Prostate gland (tissue), 2 donors: ENCODE results near the gene MAP7D2. TPM values are rescaled to one million over a fixed set of nuclear protein-coding genes. Genes with fewer than 3 reads are reported as not detected.

ENCODE experiments used
- DNase-seq: peaks from one replicate; pipeline ENCODE4 v3.0.0-alpha.2; 2019; ENCODE audit warnings: low spot score
- H3K27ac ChIP-seq, 2 donors: fragments of 200-600 bp; sonication (generic); 2 replicates each; pipeline ENCODE4 v1.5.1; 2017 to 2019
- H3K27me3 ChIP-seq: fragments of 200-600 bp; sonication (generic); replicated peaks from 2 replicates; pipeline ENCODE4 v1.5.1; 2019; ENCODE audit not compliant: insufficient read depth
- H3K36me3 ChIP-seq, 2 donors: fragments of 200-600 bp; sonication (generic); 1 replicate in 1 of 2; 2 replicates in 1 of 2; pipeline versions ENCODE4 v1.5.1 to v1.8.1; 2017 to 2019
- H3K4me1 ChIP-seq: fragments of 200-600 bp; sonication (generic); replicated peaks from 2 replicates; pipeline ENCODE4 v1.5.1; 2019
- H3K4me3 ChIP-seq, 2 donors: fragments of 200-600 bp; sonication (generic); 2 replicates each; pipeline ENCODE4 v1.5.1; 2017 to 2019
- H3K9me3 ChIP-seq: fragments of 200-600 bp; sonication (generic); 2 replicates; pipeline ENCODE4 v1.5.1; 2017
- CTCF ChIP-seq, 4 experiments: fragments of 200-600 bp in 2 of 4; fragments of 450-650 bp in 2 of 4; sonication (generic) in 2 of 4; IDR thresholded peaks; 1 replicate in 3 of 4; 2 replicates in 1 of 4; pipeline ENCODE4 v1.5.1; 2016 to 2019; ENCODE audit warnings: antibody characterized with exemption in 4 of 4, mild to moderate bottlenecking in 2 of 4, moderate library complexity in 2 of 4
- POLR2A ChIP-seq: fragments of 450-650 bp; IDR thresholded peaks from one replicate; pipeline ENCODE4 v1.6.1; 2016; ENCODE audit warnings: antibody characterized with exemption, mild to moderate bottlenecking
- POLR2AphosphoS5 ChIP-seq: sonication (generic); formaldehyde crosslinking; IDR thresholded peaks from one replicate; pipeline ENCODE4 v1.6.1; 2017; ENCODE audit warnings: antibody characterized with exemption
- WGBS: methylation state at CpG from one replicate; pipeline ENCODE4 v1.1.5; 2018; 5-methylcytosine and 5-hydroxymethylcytosine counted together
- intact Hi-C: fragments of 100-400 bp; cut with DNase I; formaldehyde crosslinking; loops from one replicate; pipeline ENCODE4 v1.14.2; 2022
- total RNA-seq, 2 donors: library from RNA; depleted of rRNA; stranded (reverse); fragments of >200 nt; gene quantifications; one replicate each; pipeline ENCODE4 v1.1.0, GENCODE V29; 2016

The MAP7D2 gene
- total RNA-seq, 2 donors from 2014 or later = 1.3 to 9.9 TPM

DNA sequence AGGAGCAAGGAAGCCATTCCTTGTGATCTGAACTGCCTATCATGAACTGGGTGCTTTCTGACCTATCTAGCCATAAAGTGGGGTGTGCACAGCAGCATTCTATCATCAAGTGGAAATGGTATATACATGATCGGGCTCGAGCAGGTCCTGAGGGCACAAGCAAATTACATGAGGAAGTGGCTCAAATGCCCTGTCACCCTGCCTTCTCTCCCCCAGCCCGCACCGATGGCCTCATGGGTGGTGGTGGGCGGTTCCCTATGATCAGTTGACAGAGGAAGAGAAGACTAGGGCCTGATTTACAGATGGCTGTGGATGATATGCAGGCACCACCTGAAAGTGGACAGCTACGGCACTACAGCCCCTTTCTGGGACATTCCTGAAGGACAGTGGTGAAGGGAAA lies 79.5 kb downstream of the MAP7D2 start:
- no peak for DNase-seq
- no peaks in the 10 kb centered on the region for H3K4me1 ChIP-seq
- no peaks in the 10 kb centered on the region for H3K36me3 ChIP-seq
- H3K27ac ChIP-seq = no peak overlapping the region
- WGBS = 92% methylated on average over 4 of the region's 6 CpGs
- H3K27me3 ChIP-seq = no peaks in the 10 kb centered on the region
- H3K4me3 ChIP-seq = no peak overlapping the region
- no peak for TF ChIP-seq CTCF (IDR thresholded peaks at IDR 0.05)
- no peak for TF ChIP-seq POLR2A
- TF ChIP-seq POLR2AphosphoS5 = no peak
- intact Hi-C loops = no loop called here
- H3K9me3 ChIP-seq = no peaks in the 10 kb centered on the region

GRCh38 chrX:20032201-20032600 lies 84.5 kb downstream of the MAP7D2 start:
- H3K4me1 ChIP-seq = no peaks in the 10 kb centered on the region
- H3K9me3 ChIP-seq = no peaks in the 10 kb centered on the region
- no peak overlapping the region for H3K27ac ChIP-seq
- intact Hi-C loops = no loop called here
- TF ChIP-seq POLR2A (no peak), POLR2AphosphoS5 (no peak), CTCF (IDR thresholded peaks at IDR 0.05) (no peak)
- H3K36me3 ChIP-seq = no peaks in the 10 kb centered on the region
- 73% methylated on average over 2 of the region's 2 CpGs for WGBS
- no peak overlapping the region for H3K4me3 ChIP-seq
- no peak for DNase-seq
- no peaks in the 10 kb centered on the region for H3K27me3 ChIP-seq

- peak overlapping the region; percentile 33 to 57 for H3K27ac ChIP-seq
- no peak overlapping the region for H3K4me3 ChIP-seq
- peak; percentile 65 for DNase-seq
- intact Hi-C loops = no loop called here
- no peaks in the 10 kb centered on the region for H3K36me3 ChIP-seq
- no peaks in the 10 kb centered on the region for H3K9me3 ChIP-seq
- WGBS = 36% methylated on average over 2 of the region's 2 CpGs
- no peak for TF ChIP-seq CTCF (IDR thresholded peaks at IDR 0.05)
- no peak for TF ChIP-seq POLR2A
- TF ChIP-seq POLR2AphosphoS5 = peak; percentile 70
- H3K27me3 ChIP-seq = no peaks in the 10 kb centered on the region
- H3K4me1 ChIP-seq = no peaks in the 10 kb centered on the region
Observed at GRCh38 chrX:20029728-20030127, 87.0 kb downstream of the MAP7D2 start.

DNA sequence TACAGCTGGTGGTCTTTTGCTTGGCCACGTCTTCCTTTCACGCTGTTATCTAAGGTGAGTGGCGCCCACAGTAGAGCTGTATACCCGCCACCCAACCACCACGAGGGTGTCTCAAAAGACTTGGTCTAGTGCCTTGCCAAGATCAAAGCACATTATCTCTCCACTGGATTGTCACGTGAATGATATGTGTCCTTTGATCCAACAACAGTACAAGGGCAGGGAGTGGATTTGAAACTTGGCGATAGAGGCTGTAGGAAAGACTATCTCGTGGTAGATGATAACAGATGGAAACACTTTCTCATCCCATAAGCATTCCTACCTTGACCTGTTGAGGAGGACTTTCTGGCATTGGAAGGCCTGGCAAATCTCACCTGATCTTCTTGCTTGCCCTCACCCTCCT lies 88.1 kb downstream of the MAP7D2 start:
- Histone ChIP-seq H3K27ac (peak overlapping the region in 1 of 2 donors; percentile 48), H3K4me3 (no peak overlapping the region), H3K4me1 (no peaks in the 10 kb centered on the region), H3K36me3 (no peaks in the 10 kb centered on the region), H3K27me3 (no peaks in the 10 kb centered on the region), H3K9me3 (no peaks in the 10 kb centered on the region)
- TF ChIP-seq POLR2AphosphoS5 (no peak), CTCF (IDR thresholded peaks at IDR 0.05) (no peak), POLR2A (no peak)
- no peak for DNase-seq
- WGBS = 99% methylated on average over 8 of the region's 8 CpGs
- intact Hi-C loops = no loop called here

- DNase-seq = no peak
- no peak overlapping the region for H3K27ac ChIP-seq
- intact Hi-C loops = no loop called here
- H3K27me3 ChIP-seq = no peaks in the 10 kb centered on the region
- 33% methylated on average over 2 of the region's 2 CpGs for WGBS
- no peak overlapping the region for H3K4me3 ChIP-seq
- H3K9me3 ChIP-seq = no peaks in the 10 kb centered on the region
- H3K4me1 ChIP-seq = no peaks in the 10 kb centered on the region
- no peak for TF ChIP-seq POLR2AphosphoS5
- no peak for TF ChIP-seq POLR2A
- TF ChIP-seq CTCF (IDR thresholded peaks at IDR 0.05) = no peak
- no peaks in the 10 kb centered on the region for H3K36me3 ChIP-seq
Observed at GRCh38 chrX:20026278-20026677, 90.4 kb downstream of the MAP7D2 start.
